ENCODE measurements around the gene GJA4.

DNA sequence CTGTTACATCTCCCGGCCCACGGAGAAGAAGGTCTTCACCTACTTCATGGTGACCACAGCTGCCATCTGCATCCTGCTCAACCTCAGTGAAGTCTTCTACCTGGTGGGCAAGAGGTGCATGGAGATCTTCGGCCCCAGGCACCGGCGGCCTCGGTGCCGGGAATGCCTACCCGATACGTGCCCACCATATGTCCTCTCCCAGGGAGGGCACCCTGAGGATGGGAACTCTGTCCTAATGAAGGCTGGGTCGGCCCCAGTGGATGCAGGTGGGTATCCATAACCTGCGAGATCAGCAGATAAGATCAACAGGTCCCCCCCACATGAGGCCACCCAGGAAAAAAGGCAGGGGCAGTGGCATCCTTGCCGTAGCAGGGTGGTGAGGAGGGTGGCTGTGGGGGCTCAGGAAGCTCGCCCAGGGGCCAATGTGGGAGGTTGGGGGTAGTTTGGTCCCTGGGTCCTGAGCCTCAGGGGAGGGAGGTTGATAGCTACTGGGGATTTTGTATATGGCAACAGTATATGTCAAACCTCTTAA lies 31.0 kb upstream of the GJA4 start:
- TF ChIP-seq ZNF670 (tag by site-specific recombination; IDR thresholded peaks at IDR 0.05; ENCODE audit: low read depth) (no peak), HOXA7 (CRISPR knock-in tag; IDR thresholded peaks at IDR 0.05; ENCODE audit: borderline replicate concordance) (no peak), ZNF138 (tag by site-specific recombination; IDR thresholded peaks at IDR 0.05; ENCODE audit: borderline replicate concordance) (no peak), ZNF23 (tag by site-specific recombination; IDR thresholded peaks at IDR 0.05; ENCODE audit: borderline replicate concordance) (no peak), ZNF701 (tag by site-specific recombination; IDR thresholded peaks at IDR 0.05) (no peak), ZNF596 (tag by site-specific recombination; IDR thresholded peaks at IDR 0.05) (no peak), ZNF302 (tag by site-specific recombination; IDR thresholded peaks at IDR 0.05; ENCODE audit: low read depth) (no peak), ZNF221 (tag by site-specific recombination; IDR thresholded peaks at IDR 0.05; ENCODE audit: borderline replicate concordance) (no peak)
- TF ChIP-seq, protein P1, sequence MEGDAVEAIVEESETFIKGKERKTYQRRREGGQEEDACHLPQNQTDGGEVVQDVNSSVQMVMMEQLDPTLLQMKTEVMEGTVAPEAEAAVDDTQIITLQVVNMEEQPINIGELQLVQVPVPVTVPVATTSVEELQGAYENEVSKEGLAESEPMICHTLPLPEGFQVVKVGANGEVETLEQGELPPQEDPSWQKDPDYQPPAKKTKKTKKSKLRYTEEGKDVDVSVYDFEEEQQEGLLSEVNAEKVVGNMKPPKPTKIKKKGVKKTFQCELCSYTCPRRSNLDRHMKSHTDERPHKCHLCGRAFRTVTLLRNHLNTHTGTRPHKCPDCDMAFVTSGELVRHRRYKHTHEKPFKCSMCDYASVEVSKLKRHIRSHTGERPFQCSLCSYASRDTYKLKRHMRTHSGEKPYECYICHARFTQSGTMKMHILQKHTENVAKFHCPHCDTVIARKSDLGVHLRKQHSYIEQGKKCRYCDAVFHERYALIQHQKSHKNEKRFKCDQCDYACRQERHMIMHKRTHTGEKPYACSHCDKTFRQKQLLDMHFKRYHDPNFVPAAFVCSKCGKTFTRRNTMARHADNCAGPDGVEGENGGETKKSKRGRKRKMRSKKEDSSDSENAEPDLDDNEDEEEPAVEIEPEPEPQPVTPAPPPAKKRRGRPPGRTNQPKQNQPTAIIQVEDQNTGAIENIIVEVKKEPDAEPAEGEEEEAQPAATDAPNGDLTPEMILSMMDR (tag by site-specific recombination; IDR thresholded peaks at IDR 0.05): no peak
- TF ChIP-seq, protein P2, sequence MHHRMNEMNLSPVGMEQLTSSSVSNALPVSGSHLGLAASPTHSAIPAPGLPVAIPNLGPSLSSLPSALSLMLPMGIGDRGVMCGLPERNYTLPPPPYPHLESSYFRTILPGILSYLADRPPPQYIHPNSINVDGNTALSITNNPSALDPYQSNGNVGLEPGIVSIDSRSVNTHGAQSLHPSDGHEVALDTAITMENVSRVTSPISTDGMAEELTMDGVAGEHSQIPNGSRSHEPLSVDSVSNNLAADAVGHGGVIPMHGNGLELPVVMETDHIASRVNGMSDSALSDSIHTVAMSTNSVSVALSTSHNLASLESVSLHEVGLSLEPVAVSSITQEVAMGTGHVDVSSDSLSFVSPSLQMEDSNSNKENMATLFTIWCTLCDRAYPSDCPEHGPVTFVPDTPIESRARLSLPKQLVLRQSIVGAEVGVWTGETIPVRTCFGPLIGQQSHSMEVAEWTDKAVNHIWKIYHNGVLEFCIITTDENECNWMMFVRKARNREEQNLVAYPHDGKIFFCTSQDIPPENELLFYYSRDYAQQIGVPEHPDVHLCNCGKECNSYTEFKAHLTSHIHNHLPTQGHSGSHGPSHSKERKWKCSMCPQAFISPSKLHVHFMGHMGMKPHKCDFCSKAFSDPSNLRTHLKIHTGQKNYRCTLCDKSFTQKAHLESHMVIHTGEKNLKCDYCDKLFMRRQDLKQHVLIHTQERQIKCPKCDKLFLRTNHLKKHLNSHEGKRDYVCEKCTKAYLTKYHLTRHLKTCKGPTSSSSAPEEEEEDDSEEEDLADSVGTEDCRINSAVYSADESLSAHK (tag by site-specific recombination; IDR thresholded peaks at IDR 0.05): no peak

All from HEK293 (cell line).